Prostate gland (tissue), 2 donors: ENCODE data around the gene ZXDC. TPM values are rescaled to one million over a fixed set of nuclear protein-coding genes. Genes with fewer than 3 reads are reported as not detected.
A peak's percentile ranks its signal among the peaks of the same experiment; 100 is the strongest.

Source experiments
- DNase-seq: peaks from one replicate; pipeline ENCODE4 v3.0.0-alpha.2; 2019; ENCODE audit warnings: low spot score
- H3K27ac ChIP-seq, 2 donors: fragments of 200-600 bp; sonication (generic); 2 replicates each; pipeline ENCODE4 v1.5.1; 2017 to 2019
- H3K27me3 ChIP-seq: fragments of 200-600 bp; sonication (generic); replicated peaks from 2 replicates; pipeline ENCODE4 v1.5.1; 2019; ENCODE audit not compliant: insufficient read depth
- H3K36me3 ChIP-seq, 2 donors: fragments of 200-600 bp; sonication (generic); 1 replicate in 1 of 2; 2 replicates in 1 of 2; pipeline versions ENCODE4 v1.5.1 to v1.8.1; 2017 to 2019
- H3K4me1 ChIP-seq: fragments of 200-600 bp; sonication (generic); replicated peaks from 2 replicates; pipeline ENCODE4 v1.5.1; 2019
- H3K4me3 ChIP-seq, 2 donors: fragments of 200-600 bp; sonication (generic); 2 replicates each; pipeline ENCODE4 v1.5.1; 2017 to 2019
- H3K9me3 ChIP-seq: fragments of 200-600 bp; sonication (generic); 2 replicates; pipeline ENCODE4 v1.5.1; 2017
- CTCF ChIP-seq, 4 experiments: fragments of 200-600 bp in 2 of 4; fragments of 450-650 bp in 2 of 4; sonication (generic) in 2 of 4; IDR thresholded peaks; 1 replicate in 3 of 4; 2 replicates in 1 of 4; pipeline ENCODE4 v1.5.1; 2016 to 2019; ENCODE audit warnings: antibody characterized with exemption in 4 of 4, mild to moderate bottlenecking in 2 of 4, moderate library complexity in 2 of 4
- POLR2A ChIP-seq: fragments of 450-650 bp; IDR thresholded peaks from one replicate; pipeline ENCODE4 v1.6.1; 2016; ENCODE audit warnings: antibody characterized with exemption, mild to moderate bottlenecking
- POLR2AphosphoS5 ChIP-seq: sonication (generic); formaldehyde crosslinking; IDR thresholded peaks from one replicate; pipeline ENCODE4 v1.6.1; 2017; ENCODE audit warnings: antibody characterized with exemption
- WGBS: methylation state at CpG from one replicate; pipeline ENCODE4 v1.1.5; 2018; 5-methylcytosine and 5-hydroxymethylcytosine counted together
- intact Hi-C: fragments of 100-400 bp; cut with DNase I; formaldehyde crosslinking; loops from one replicate; pipeline ENCODE4 v1.14.2; 2022
- total RNA-seq, 2 donors: library from RNA; depleted of rRNA; stranded (reverse); fragments of >200 nt; gene quantifications; one replicate each; pipeline ENCODE4 v1.1.0, GENCODE V29; 2016

ZXDC gene
- 10 to 100 TPM; 47.7 to 87.0 TPM for total RNA-seq

DNA sequence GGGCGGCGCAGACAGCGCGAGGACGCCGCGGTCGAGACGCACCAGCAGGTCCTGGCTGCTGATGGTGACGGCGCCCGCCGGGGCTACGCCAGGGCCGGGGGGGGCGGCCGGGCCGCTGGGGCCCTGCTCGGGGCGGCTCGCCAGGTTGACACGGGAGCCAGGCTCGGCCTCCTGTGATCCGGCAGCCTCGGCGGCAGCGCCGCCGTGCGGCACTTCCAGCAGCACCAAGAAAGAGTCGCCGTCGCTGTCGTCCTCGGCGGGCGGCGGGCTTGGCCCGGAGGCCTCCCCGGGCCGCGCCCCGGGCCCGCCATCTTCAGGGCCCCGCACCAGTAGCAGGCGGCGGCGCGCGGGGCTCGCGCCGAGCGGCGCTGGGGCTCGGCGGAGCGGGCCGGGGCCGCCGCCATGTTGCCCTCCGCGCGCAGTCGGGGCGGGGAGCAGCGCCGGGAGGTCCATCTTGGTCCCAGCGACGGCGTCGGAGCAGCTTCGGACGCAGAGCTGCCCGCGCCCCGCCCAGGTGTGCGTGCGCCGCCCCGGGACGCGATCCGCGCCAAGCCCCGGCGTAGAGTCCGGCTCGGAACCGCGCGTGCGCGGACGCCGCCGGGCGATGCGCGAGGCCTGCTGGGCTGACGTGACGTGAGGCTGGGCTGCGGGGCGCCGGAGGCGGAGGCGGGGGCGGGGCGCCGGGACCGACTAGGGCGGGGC, at the start of gene ZXDC:
ZXDC (minus strand) TSS at position 479 of the 702 bp plus-strand sequence; CDS start at position 453, 26 bp downstream.
- 0% methylated on average over 28 of the region's 112 CpGs for WGBS
- H3K4me3 ChIP-seq, result peak within 1 kb of the TSS; percentile 69 to 71
- TF ChIP-seq CTCF (IDR thresholded peaks at IDR 0.05), result peak; percentile 18 to 64 (median 38)
- TF ChIP-seq POLR2AphosphoS5, result no peak
- TF ChIP-seq POLR2A, result peak; percentile 86
- no peaks in the 10 kb centered on the region for H3K27me3 ChIP-seq
- no peaks in the 10 kb centered on the region for H3K9me3 ChIP-seq
- peak; percentile 92 for DNase-seq
- H3K4me1 ChIP-seq, result peaks cover 15% of the 10 kb centered on the region
- H3K27ac ChIP-seq, result peak within 1 kb of the TSS; percentile 91 to 92
- intact Hi-C loops, result no loop called here
- no peaks in the 10 kb centered on the region for H3K36me3 ChIP-seq

DNA sequence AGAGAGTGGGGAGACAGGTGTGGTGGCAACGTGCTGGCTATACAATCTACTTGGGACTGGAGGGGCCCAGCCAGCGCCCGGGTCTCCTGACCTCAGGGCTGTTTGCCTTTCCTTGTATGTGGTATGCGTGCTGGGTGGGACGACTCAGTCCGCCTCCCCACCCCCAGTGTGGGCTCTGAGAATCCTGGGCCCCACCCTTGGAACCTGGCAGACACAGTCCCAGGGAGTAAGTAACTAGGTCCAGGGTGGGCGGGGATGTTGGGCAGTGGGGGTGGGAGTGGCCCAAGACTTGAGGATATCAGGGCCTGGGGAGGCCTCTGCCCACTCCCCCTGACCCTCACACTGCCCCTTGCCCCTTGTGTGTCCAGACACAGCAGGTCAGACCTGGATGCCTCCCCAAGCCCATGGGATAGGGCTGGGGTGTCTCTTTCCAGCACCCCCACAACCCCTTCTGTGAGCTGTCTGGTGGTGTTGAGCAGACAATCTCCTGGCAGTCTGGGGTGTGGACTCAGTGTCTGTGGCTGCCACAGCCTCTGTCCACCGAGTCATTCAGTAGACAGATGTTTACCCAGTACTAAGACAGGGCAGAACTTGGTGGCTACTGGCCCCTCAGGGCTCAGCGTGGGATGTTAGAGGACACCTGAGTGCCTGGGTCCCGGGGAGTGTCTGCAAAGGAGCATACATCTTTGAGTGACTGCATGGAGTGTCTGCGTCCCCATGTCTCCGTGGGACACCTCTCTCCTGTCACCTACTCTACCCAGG, 49.6 kb upstream of the ZXDC start:
- TF ChIP-seq POLR2A, result no peak
- TF ChIP-seq CTCF (IDR thresholded peaks at IDR 0.05), result no peak
- TF ChIP-seq POLR2AphosphoS5, result no peak
- no peaks in the 10 kb centered on the region for H3K9me3 ChIP-seq
- H3K4me3 ChIP-seq, result no peak overlapping the region
- no peaks in the 10 kb centered on the region for H3K4me1 ChIP-seq
- intact Hi-C loops, result no loop called here
- DNase-seq, result no peak
- WGBS, result 89% methylated on average over 12 of the region's 12 CpGs
- no peaks in the 10 kb centered on the region for H3K36me3 ChIP-seq
- H3K27me3 ChIP-seq, result peaks cover 6% of the 10 kb centered on the region
- no peak overlapping the region for H3K27ac ChIP-seq

GRCh38 chr3:126524429-126524988, 48.8 kb upstream of the ZXDC start:
- 10% methylated on average over 26 of the region's 31 CpGs for WGBS
- no peak for DNase-seq
- Histone ChIP-seq H3K4me1 (no peaks in the 10 kb centered on the region), H3K36me3 (no peaks in the 10 kb centered on the region), H3K27ac (no peak overlapping the region), H3K9me3 (no peaks in the 10 kb centered on the region), H3K27me3 (peaks cover 6% of the 10 kb centered on the region), H3K4me3 (peak overlapping the region; percentile 21 to 29)
- intact Hi-C loops, result loop anchor here (5.0 kb wide), 1 partner anchor 1023 kb away; no protein-coding TSS in a partner anchor
- TF ChIP-seq POLR2AphosphoS5, result no peak
- TF ChIP-seq CTCF (IDR thresholded peaks at IDR 0.05), result no peak
- no peak for TF ChIP-seq POLR2A

GRCh38 chr3:126523745-126524428, 48.2 kb upstream of the ZXDC start, which contains the start of gene CHST13:
Gene CHST13 (plus strand): TSS chr3:126524155. CDS start chr3:126524333, 178 bp downstream.
- TF ChIP-seq CTCF (IDR thresholded peaks at IDR 0.05), result no peak
- no peak for TF ChIP-seq POLR2AphosphoS5
- TF ChIP-seq POLR2A, result no peak
- Histone ChIP-seq H3K9me3 (no peaks in the 10 kb centered on the region), H3K4me1 (no peaks in the 10 kb centered on the region), H3K36me3 (no peaks in the 10 kb centered on the region), H3K4me3 (peak within 1 kb of the TSS; percentile 21 to 29), H3K27ac (no peak within 1 kb of the TSS), H3K27me3 (peaks cover 6% of the 10 kb centered on the region)
- intact Hi-C loops, result loop anchor here (5.0 kb wide), 1 partner anchor 1023 kb away; no protein-coding TSS in a partner anchor
- 9% methylated on average over 39 of the region's 56 CpGs for WGBS
- no peak for DNase-seq
